Liver (tissue), 9 donors: ENCODE results near the gene ACSL4. TPM values are rescaled to one million over a fixed set of nuclear protein-coding genes. Genes with fewer than 3 reads are reported as not detected.

ENCODE experiments used
- DNase-seq: peaks from one replicate; pipeline ENCODE4 v3.0.0-alpha.2; 2017; ENCODE audit warnings: low spot score
- H3K27ac ChIP-seq, 2 donors: one replicate each; pipeline ENCODE4 v1.7.0; 2013; ENCODE audit warnings: inconsistent platforms in 2 of 2, low read length in 2 of 2, control low read depth in 1 of 2, low read depth in 1 of 2, mild to moderate bottlenecking in 1 of 2
- H3K27me3 ChIP-seq, 4 donors: one replicate each; pipeline versions ENCODE4 v1.6.1 to v1.7.0; 2013; ENCODE audit warnings: low read length in 3 of 4, inconsistent platforms in 1 of 4, mild to moderate bottlenecking in 1 of 4, moderate library complexity in 1 of 4; ENCODE audit not compliant: control insufficient read depth in 4 of 4, insufficient read depth in 4 of 4
- H3K36me3 ChIP-seq, 4 donors: one replicate each; pipeline versions ENCODE4 v1.6.1 to v1.7.0; 2013; ENCODE audit warnings: low read length in 3 of 4, mild to moderate bottlenecking in 3 of 4, low read depth in 1 of 4, moderate library complexity in 1 of 4; ENCODE audit not compliant: control insufficient read depth in 4 of 4, insufficient read depth in 3 of 4
- H3K4me1 ChIP-seq, 4 donors: one replicate each; pipeline versions ENCODE4 v1.6.1 to v1.7.0; 2013; ENCODE audit warnings: low read length in 3 of 4, mild to moderate bottlenecking in 3 of 4, moderate library complexity in 1 of 4; ENCODE audit not compliant: control insufficient read depth in 4 of 4, insufficient read depth in 4 of 4
- H3K4me3 ChIP-seq, 3 donors: one replicate each; pipeline versions ENCODE4 v1.6.1 to v1.7.0; 2013; ENCODE audit warnings: low read length in 3 of 3, control low read depth in 1 of 3, low read depth in 1 of 3, mild to moderate bottlenecking in 1 of 3
- H3K9ac ChIP-seq, 2 donors: one replicate each; pipeline ENCODE4 v1.7.0; 2013; ENCODE audit warnings: low read length in 2 of 2, mild to moderate bottlenecking in 2 of 2, moderate library complexity in 2 of 2, control low read depth in 1 of 2, low read depth in 1 of 2
- H3K9me3 ChIP-seq, 4 donors: one replicate each; pipeline versions ENCODE4 v1.6.1 to v1.7.0; 2013; ENCODE audit warnings: low read length in 3 of 4; ENCODE audit not compliant: control insufficient read depth in 4 of 4
- EGR1 ChIP-seq, 2 donors: IDR thresholded peaks; 2 replicates each; pipeline ENCODE4 v1.6.1; 2016 to 2018; ENCODE audit warnings: antibody characterized with exemption in 2 of 2, low read depth in 2 of 2
- FOXA1 ChIP-seq: IDR thresholded peaks from 2 replicates; pipeline ENCODE4 v1.6.1; 2016; ENCODE audit warnings: antibody characterized with exemption
- FOXA2 ChIP-seq: IDR thresholded peaks from 2 replicates; pipeline ENCODE4 v1.6.1; 2016; ENCODE audit warnings: antibody characterized with exemption
- GABPA ChIP-seq, 2 donors: IDR thresholded peaks in 1 of 2; conservative IDR thresholded peaks in 1 of 2; 2 replicates each; pipeline ENCODE4 v1.6.1; 2016; ENCODE audit warnings: antibody characterized with exemption in 2 of 2, mild to moderate bottlenecking in 1 of 2, moderate library complexity in 1 of 2
- HNF4A ChIP-seq, 2 donors: conservative IDR thresholded peaks; 2 replicates each; pipeline ENCODE4 v1.6.1; 2016; ENCODE audit warnings: antibody characterized with exemption in 2 of 2, mild to moderate bottlenecking in 2 of 2
- HNF4G ChIP-seq: IDR thresholded peaks from 2 replicates; pipeline ENCODE4 v1.6.1; 2016; ENCODE audit warnings: antibody characterized with exemption
- JUND ChIP-seq, 2 donors: IDR thresholded peaks; 2 replicates each; pipeline ENCODE4 v1.6.1; 2016; ENCODE audit warnings: antibody characterized with exemption in 2 of 2
- NR2F2 ChIP-seq: IDR thresholded peaks from 2 replicates; pipeline ENCODE4 v1.6.1; 2016; ENCODE audit warnings: antibody characterized with exemption
- RAD21 ChIP-seq, 2 donors: IDR thresholded peaks; 2 replicates each; pipeline ENCODE4 v1.6.1; 2016; ENCODE audit warnings: antibody characterized with exemption in 2 of 2, mild to moderate bottlenecking in 2 of 2
- RXRA ChIP-seq, 2 donors: IDR thresholded peaks; 2 replicates each; pipeline ENCODE4 v1.6.1; 2017 to 2018; ENCODE audit warnings: antibody characterized with exemption in 2 of 2, mild to moderate bottlenecking in 1 of 2
- SP1 ChIP-seq: IDR thresholded peaks from 2 replicates; pipeline ENCODE4 v1.6.1; 2018; ENCODE audit warnings: antibody characterized with exemption, mild to moderate bottlenecking
- TAF1 ChIP-seq: conservative IDR thresholded peaks from 2 replicates; pipeline ENCODE4 v1.6.1; 2016; ENCODE audit warnings: antibody characterized with exemption, mild to moderate bottlenecking
- YY1 ChIP-seq: IDR thresholded peaks from 2 replicates; pipeline ENCODE4 v1.6.1; 2016; ENCODE audit warnings: antibody characterized with exemption, mild to moderate bottlenecking
- WGBS: extraction: QIAGEN DNeasy Blood & Tissue Kit; methylation state at CpG from one replicate; pipeline ENCODE4 v1.1.7; 2013; 5-methylcytosine and 5-hydroxymethylcytosine counted together
- polyA plus RNA-seq, 2 donors: library from polyadenylated mRNA; stranded (reverse) in 1 of 2; unstranded in 1 of 2; fragments of 200-250 nt in 1 of 2; fragments of >200 nt in 1 of 2; fragmentation: Nextera tagmentation in 1 of 2; extraction: Ambion mirVana in 1 of 2; gene quantifications; one replicate each; pipeline versions ENCODE4 v1.2.1 to v1.2.3, GENCODE V29; 2013 to 2015
- total RNA-seq, 2 donors: library from RNA; depleted of rRNA; stranded (reverse); fragments of >200 nt; gene quantifications; one replicate each; pipeline ENCODE4 v1.2.3, GENCODE V29; 2014
- TF ChIP-seq, protein P1 (sequence below): IDR thresholded peaks from 2 replicates; pipeline ENCODE4 v1.6.1; 2016; ENCODE audit warnings: antibody characterized with exemption
- TF ChIP-seq, protein P2 (sequence below): IDR thresholded peaks from 2 replicates; pipeline ENCODE4 v1.6.1; 2016; ENCODE audit warnings: antibody characterized with exemption
- TF ChIP-seq, protein P3 (sequence below): fragments of 150-350 bp; IDR thresholded peaks from 2 replicates; pipeline ENCODE4 v1.5.1; 2017; ENCODE audit warnings: improper control_type of control experiment, low read depth, low read length; ENCODE audit not compliant: missing input control
- TF ChIP-seq, protein P4 (sequence below): IDR thresholded peaks from 2 replicates; pipeline ENCODE4 v1.6.1; 2016; ENCODE audit warnings: antibody characterized with exemption
- TF ChIP-seq, protein P5 (sequence below): IDR thresholded peaks from 2 replicates; pipeline ENCODE4 v1.6.1; 2016; ENCODE audit warnings: antibody characterized with exemption, mild to moderate bottlenecking
- donor health status: healthy.
- donor health status: healthy.
- donor health status: healthy.
- donor health status: healthy.
- donor health status: healthy.

Gene ACSL4
- total and polyA plus RNA-seq, 4 donors, result 5.3 to 928 (median 20.0) TPM

DNA sequence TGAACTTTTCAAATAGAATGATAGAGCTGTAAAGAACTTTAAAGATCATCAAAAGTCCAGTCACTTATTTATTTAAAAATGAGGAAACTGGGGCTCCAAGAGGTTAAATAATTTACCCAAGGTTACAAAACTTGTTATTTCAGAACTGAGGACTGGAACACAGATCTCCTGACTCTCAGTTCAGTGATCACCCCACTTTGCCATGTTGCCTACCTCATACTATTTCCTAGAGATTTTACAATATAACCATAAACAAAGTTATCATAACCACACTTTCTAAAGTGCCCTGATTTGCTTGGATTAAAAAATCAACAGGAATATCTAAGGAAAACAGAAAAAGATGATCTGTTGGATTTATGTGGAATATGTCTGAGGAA lies 7.4 kb upstream of the ACSL4 start:
- H3K4me3 ChIP-seq, result no peak overlapping the region
- peak overlapping the region in 1 of 2 donors; percentile 1 for H3K27ac ChIP-seq
- H3K9me3 ChIP-seq, result no peaks in the 10 kb centered on the region
- no peak for DNase-seq
- no peak overlapping the region for H3K9ac ChIP-seq
- TF ChIP-seq SP1, result no peak
- TF ChIP-seq NR2F2, result no peak
- TF ChIP-seq RXRA (IDR thresholded peaks at IDR 0.05), result no peak
- no peak for TF ChIP-seq RAD21 (IDR thresholded peaks at IDR 0.05)
- H3K4me1 ChIP-seq, result peaks cover 3 to 21% (median 19%) of the 10 kb centered on the region in 4 donors
- no peaks in the 10 kb centered on the region for H3K27me3 ChIP-seq
- H3K36me3 ChIP-seq, result no peaks in the 10 kb centered on the region

DNA sequence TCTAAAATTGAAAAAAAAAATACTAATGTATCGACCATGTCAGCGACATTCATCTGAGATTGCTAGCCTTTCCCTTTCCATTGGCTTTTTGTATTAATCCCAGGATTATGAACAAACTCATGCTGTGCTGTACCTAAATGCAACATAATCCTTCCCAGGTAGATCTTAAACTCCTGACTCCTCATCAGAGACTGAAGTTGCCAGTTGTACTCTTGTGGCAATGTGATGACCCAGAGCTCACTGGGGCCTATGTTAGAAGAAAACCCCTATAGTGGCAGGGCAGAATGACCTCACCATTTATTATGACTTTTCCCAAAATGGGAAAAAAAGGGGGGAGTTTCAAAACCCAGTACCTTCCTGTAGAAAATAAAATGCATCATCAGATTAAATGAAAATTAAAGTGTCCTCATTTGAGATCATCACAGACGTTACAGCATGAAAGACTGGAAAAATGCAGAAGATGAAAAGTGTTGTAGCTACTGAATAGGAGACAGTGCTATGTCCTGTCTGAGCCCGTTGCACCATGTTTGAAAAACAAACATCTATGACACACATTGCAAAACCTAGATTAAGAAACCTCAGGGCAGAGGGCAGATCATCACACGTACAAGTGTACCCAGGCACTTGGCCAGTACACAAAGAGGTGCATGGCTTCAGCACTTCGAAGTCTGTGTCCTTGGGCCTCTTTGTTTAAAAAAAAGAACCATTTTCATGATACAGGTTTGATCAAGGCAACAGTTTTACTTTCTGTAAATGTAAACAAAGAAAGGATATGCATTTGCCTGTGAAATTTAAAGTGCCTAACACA lies 6.8 kb upstream of the ACSL4 start:
- Histone ChIP-seq H3K36me3 (no peaks in the 10 kb centered on the region), H3K4me3 (no peak overlapping the region), H3K27me3 (no peaks in the 10 kb centered on the region), H3K27ac (peak overlapping the region in 1 of 2 donors; percentile 1), H3K4me1 (peaks cover 3 to 21% (median 19%) of the 10 kb centered on the region in 4 donors), H3K9me3 (no peaks in the 10 kb centered on the region), H3K9ac (no peak overlapping the region)
- 33% methylated on average over 6 of the region's 6 CpGs for WGBS
- no peak for DNase-seq
- TF ChIP-seq SP1, result peak; percentile 84
- TF ChIP-seq HNF4G, result peak; percentile 82
- peak; percentile 88 to 97 for TF ChIP-seq HNF4A (conservative IDR thresholded peaks at IDR 0.05)
- TF ChIP-seq JUND (IDR thresholded peaks at IDR 0.05), result peak; percentile 79 to 92
- TF ChIP-seq, protein P1, sequence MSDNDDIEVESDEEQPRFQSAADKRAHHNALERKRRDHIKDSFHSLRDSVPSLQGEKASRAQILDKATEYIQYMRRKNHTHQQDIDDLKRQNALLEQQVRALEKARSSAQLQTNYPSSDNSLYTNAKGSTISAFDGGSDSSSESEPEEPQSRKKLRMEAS, result peak; percentile 86
- TF ChIP-seq, protein P2, sequence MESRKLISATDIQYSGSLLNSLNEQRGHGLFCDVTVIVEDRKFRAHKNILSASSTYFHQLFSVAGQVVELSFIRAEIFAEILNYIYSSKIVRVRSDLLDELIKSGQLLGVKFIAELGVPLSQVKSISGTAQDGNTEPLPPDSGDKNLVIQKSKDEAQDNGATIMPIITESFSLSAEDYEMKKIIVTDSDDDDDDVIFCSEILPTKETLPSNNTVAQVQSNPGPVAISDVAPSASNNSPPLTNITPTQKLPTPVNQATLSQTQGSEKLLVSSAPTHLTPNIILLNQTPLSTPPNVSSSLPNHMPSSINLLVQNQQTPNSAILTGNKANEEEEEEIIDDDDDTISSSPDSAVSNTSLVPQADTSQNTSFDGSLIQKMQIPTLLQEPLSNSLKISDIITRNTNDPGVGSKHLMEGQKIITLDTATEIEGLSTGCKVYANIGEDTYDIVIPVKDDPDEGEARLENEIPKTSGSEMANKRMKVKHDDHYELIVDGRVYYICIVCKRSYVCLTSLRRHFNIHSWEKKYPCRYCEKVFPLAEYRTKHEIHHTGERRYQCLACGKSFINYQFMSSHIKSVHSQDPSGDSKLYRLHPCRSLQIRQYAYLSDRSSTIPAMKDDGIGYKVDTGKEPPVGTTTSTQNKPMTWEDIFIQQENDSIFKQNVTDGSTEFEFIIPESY, result peak; percentile 72
- TF ChIP-seq GABPA (IDR thresholded peaks at IDR 0.05 in 1 of 2, conservative IDR thresholded peaks at IDR 0.05 in 1 of 2), result peak in 1 of 2 donors; percentile 29
- TF ChIP-seq FOXA1, result peak; percentile 83
- TF ChIP-seq, protein P3, sequence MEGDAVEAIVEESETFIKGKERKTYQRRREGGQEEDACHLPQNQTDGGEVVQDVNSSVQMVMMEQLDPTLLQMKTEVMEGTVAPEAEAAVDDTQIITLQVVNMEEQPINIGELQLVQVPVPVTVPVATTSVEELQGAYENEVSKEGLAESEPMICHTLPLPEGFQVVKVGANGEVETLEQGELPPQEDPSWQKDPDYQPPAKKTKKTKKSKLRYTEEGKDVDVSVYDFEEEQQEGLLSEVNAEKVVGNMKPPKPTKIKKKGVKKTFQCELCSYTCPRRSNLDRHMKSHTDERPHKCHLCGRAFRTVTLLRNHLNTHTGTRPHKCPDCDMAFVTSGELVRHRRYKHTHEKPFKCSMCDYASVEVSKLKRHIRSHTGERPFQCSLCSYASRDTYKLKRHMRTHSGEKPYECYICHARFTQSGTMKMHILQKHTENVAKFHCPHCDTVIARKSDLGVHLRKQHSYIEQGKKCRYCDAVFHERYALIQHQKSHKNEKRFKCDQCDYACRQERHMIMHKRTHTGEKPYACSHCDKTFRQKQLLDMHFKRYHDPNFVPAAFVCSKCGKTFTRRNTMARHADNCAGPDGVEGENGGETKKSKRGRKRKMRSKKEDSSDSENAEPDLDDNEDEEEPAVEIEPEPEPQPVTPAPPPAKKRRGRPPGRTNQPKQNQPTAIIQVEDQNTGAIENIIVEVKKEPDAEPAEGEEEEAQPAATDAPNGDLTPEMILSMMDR, result no peak
- peak; percentile 60 for TF ChIP-seq YY1
- TF ChIP-seq NR2F2, result peak; percentile 83
- TF ChIP-seq FOXA2, result peak; percentile 91
- TF ChIP-seq EGR1 (IDR thresholded peaks at IDR 0.05; ENCODE audit: low read depth in 2 of 2), result peak in 1 of 2 donors; percentile 41
- TF ChIP-seq TAF1, result no peak
- peak in 1 of 2 donors; percentile 53 for TF ChIP-seq RAD21 (IDR thresholded peaks at IDR 0.05)
- TF ChIP-seq, protein P4, sequence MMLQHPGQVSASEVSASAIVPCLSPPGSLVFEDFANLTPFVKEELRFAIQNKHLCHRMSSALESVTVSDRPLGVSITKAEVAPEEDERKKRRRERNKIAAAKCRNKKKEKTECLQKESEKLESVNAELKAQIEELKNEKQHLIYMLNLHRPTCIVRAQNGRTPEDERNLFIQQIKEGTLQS, result peak; percentile 82
- TF ChIP-seq, protein P5, sequence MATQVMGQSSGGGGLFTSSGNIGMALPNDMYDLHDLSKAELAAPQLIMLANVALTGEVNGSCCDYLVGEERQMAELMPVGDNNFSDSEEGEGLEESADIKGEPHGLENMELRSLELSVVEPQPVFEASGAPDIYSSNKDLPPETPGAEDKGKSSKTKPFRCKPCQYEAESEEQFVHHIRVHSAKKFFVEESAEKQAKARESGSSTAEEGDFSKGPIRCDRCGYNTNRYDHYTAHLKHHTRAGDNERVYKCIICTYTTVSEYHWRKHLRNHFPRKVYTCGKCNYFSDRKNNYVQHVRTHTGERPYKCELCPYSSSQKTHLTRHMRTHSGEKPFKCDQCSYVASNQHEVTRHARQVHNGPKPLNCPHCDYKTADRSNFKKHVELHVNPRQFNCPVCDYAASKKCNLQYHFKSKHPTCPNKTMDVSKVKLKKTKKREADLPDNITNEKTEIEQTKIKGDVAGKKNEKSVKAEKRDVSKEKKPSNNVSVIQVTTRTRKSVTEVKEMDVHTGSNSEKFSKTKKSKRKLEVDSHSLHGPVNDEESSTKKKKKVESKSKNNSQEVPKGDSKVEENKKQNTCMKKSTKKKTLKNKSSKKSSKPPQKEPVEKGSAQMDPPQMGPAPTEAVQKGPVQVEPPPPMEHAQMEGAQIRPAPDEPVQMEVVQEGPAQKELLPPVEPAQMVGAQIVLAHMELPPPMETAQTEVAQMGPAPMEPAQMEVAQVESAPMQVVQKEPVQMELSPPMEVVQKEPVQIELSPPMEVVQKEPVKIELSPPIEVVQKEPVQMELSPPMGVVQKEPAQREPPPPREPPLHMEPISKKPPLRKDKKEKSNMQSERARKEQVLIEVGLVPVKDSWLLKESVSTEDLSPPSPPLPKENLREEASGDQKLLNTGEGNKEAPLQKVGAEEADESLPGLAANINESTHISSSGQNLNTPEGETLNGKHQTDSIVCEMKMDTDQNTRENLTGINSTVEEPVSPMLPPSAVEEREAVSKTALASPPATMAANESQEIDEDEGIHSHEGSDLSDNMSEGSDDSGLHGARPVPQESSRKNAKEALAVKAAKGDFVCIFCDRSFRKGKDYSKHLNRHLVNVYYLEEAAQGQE, result no peak
- peak; percentile 84 to 92 for TF ChIP-seq RXRA (IDR thresholded peaks at IDR 0.05)
